Natural killer cell (primary cell): ENCODE data around the gene RPS28. TPM values are rescaled to one million over a fixed set of nuclear protein-coding genes. Genes with fewer than 3 reads are reported as not detected.

Source experiments
- ATAC-seq, 3 donors: fragments of 150-1000 bp in 2 of 3; fragments of 200-7000 bp in 1 of 3; cut with Tn5 transposase; 1 replicate in 1 of 3; 2 replicates in 2 of 3; pipeline ENCODE4 v1.10.0; 2021; ENCODE audit warnings: mild to moderate bottlenecking in 2 of 3, moderate library complexity in 2 of 3
- DNase-seq, 2 donors: peaks; one replicate each; pipeline versions ENCODE4 v3.0.0 to v3.0.0-alpha.2; 2013 to 2021; ENCODE audit warnings: mixed read lengths in 1 of 2
- H3K27ac ChIP-seq: one replicate; pipeline ENCODE4 v1.5.1; 2013; ENCODE audit warnings: mild to moderate bottlenecking, low read length
- H3K27me3 ChIP-seq: one replicate; pipeline ENCODE4 v1.6.1; 2013; ENCODE audit warnings: low read length; ENCODE audit not compliant: control insufficient read depth, insufficient read depth
- H3K36me3 ChIP-seq: one replicate; pipeline ENCODE4 v1.6.1; 2013; ENCODE audit warnings: low read length; ENCODE audit not compliant: control insufficient read depth, insufficient read depth
- H3K4me1 ChIP-seq: one replicate; pipeline ENCODE4 v1.6.1; 2013; ENCODE audit warnings: low read length; ENCODE audit not compliant: control insufficient read depth, insufficient read depth
- H3K4me3 ChIP-seq: one replicate; pipeline ENCODE4 v1.5.1; 2013; ENCODE audit warnings: low read length
- H3K9me3 ChIP-seq: one replicate; pipeline ENCODE4 v1.6.1; 2013; ENCODE audit warnings: low read length; ENCODE audit not compliant: control insufficient read depth, insufficient read depth
- H3K27ac Mint-ChIP-seq, 2 donors: one replicate each; pipeline ENCODE4 v1.8.0; 2022; ENCODE audit warnings: mild to moderate bottlenecking in 2 of 2, mixed read lengths in 2 of 2, moderate library complexity in 1 of 2
- H3K27me3 Mint-ChIP-seq, 2 donors: one replicate each; pipeline ENCODE4 v1.8.0; 2022; ENCODE audit warnings: low read depth in 2 of 2, mixed read lengths in 2 of 2
- H3K36me3 Mint-ChIP-seq: one replicate; pipeline ENCODE4 v1.8.0; 2022; ENCODE audit warnings: mixed read lengths
- H3K4me1 Mint-ChIP-seq, 2 donors: one replicate each; pipeline ENCODE4 v1.8.0; 2022; ENCODE audit warnings: mixed read lengths in 2 of 2
- H3K4me3 Mint-ChIP-seq: one replicate; pipeline ENCODE4 v1.8.0; 2022; ENCODE audit warnings: mild to moderate bottlenecking, moderate library complexity, mixed read lengths
- H3K9me3 Mint-ChIP-seq, 2 donors: one replicate each; pipeline ENCODE4 v1.8.0; 2022; ENCODE audit warnings: mixed read lengths in 2 of 2
- CTCF ChIP-seq: fragments of 200-600 bp; IDR thresholded peaks from one replicate; pipeline ENCODE4 v1.8.0; 2022; ENCODE audit warnings: antibody characterized with exemption
- WGBS: methylation state at CpG from one replicate; pipeline ENCODE4 v1.1.7; 2013; ENCODE audit warnings: missing lambda C conversion rate; ENCODE audit not compliant: insufficient coverage; 5-methylcytosine and 5-hydroxymethylcytosine counted together
- intact Hi-C: fragments of 100-400 bp; cut with micrococcal nuclease; formaldehyde crosslinking; loops from one replicate; pipeline ENCODE4 v1.14.2; 2022
- total RNA-seq, 4 donors: library from RNA; stranded (reverse); fragments of 120-200 nt in 1 of 4; gene quantifications; one replicate each; pipeline versions ENCODE4 v1.2.3 to v1.2.4, GENCODE V29; 2013 to 2022

Gene RPS28
- total RNA-seq, 3 donors from 2014 or later (not counting 1 experiment from before 2014, with no cell fraction given), result 1,133 to 1,486 (median 1,403) TPM

- no peak for DNase-seq
- Histone ChIP-seq H3K4me1 (peaks cover 13% of the 10 kb centered on the region), H3K9me3 (no peaks in the 10 kb centered on the region), H3K4me3 (no peak overlapping the region), H3K27me3 (peaks cover 6% of the 10 kb centered on the region), H3K27ac (no peak overlapping the region), H3K36me3 (no peaks in the 10 kb centered on the region)
- H3K27ac Mint-ChIP-seq, result no peak overlapping the region
- H3K36me3 Mint-ChIP-seq, result no peaks in the 10 kb centered on the region
- H3K4me3 Mint-ChIP-seq, result no peak overlapping the region
- ATAC-seq, result no peak
- H3K27me3 Mint-ChIP-seq, result no peaks in the 10 kb centered on the region
- intact Hi-C loops, result no loop called here
- peaks cover 0 to 4% of the 10 kb centered on the region in 2 donors for H3K4me1 Mint-ChIP-seq
- no peaks in the 10 kb centered on the region for H3K9me3 Mint-ChIP-seq
- 87% methylated on average over 8 of the region's 8 CpGs for WGBS
- TF ChIP-seq CTCF, result no peak
Measured at GRCh38 chr19:8331263-8331845, 10.1 kb downstream of the RPS28 start.

- ATAC-seq (no peak), DNase-seq (no peak)
- 39% methylated on average over 52 of the region's 52 CpGs for whole genome bisulfite sequencing
- no peaks in the 10 kb centered on the region for H3K36me3 Mint-ChIP-seq
- H3K27ac ChIP-seq, result no peak overlapping the region
- H3K27me3 Mint-ChIP-seq, result peaks cover 0 to 3% of the 10 kb centered on the region in 2 donors
- intact Hi-C loops, result no loop called here
- H3K4me3 ChIP-seq, result no peak overlapping the region
- peaks cover 6% of the 10 kb centered on the region for H3K27me3 ChIP-seq
- H3K4me1 ChIP-seq, result peaks cover 14% of the 10 kb centered on the region
- H3K9me3 ChIP-seq, result no peaks in the 10 kb centered on the region
- peaks cover 0 to 4% of the 10 kb centered on the region in 2 donors for H3K4me1 Mint-ChIP-seq
- H3K4me3 Mint-ChIP-seq, result peak overlapping the region; percentile 53
- H3K9me3 Mint-ChIP-seq, result no peaks in the 10 kb centered on the region
- no peaks in the 10 kb centered on the region for H3K36me3 ChIP-seq
- TF ChIP-seq CTCF, result no peak
- H3K27ac Mint-ChIP-seq, result no peak overlapping the region
Measured at GRCh38 chr19:8332976-8333766, 11.9 kb downstream of the RPS28 start.

GRCh38 chr19:8333767-8334457 is 12.6 kb downstream of the RPS28 start:
- H3K36me3 Mint-ChIP-seq, result no peaks in the 10 kb centered on the region
- H3K36me3 ChIP-seq, result no peaks in the 10 kb centered on the region
- no peak overlapping the region for H3K27ac ChIP-seq
- H3K4me3 ChIP-seq, result no peak overlapping the region
- TF ChIP-seq CTCF, result no peak
- intact Hi-C loops, result no loop called here
- H3K27me3 ChIP-seq, result peaks cover 6% of the 10 kb centered on the region
- H3K27ac Mint-ChIP-seq, result no peak overlapping the region
- peaks cover 14% of the 10 kb centered on the region for H3K4me1 ChIP-seq
- peak overlapping the region; percentile 55 for H3K4me3 Mint-ChIP-seq
- H3K27me3 Mint-ChIP-seq, result peaks cover 0 to 3% of the 10 kb centered on the region in 2 donors
- ATAC-seq, result no peak
- peaks cover 0 to 4% of the 10 kb centered on the region in 2 donors for H3K4me1 Mint-ChIP-seq
- no peak for DNase-seq
- WGBS, result 34% methylated on average over 48 of the region's 48 CpGs
- H3K9me3 ChIP-seq, result no peaks in the 10 kb centered on the region
- H3K9me3 Mint-ChIP-seq, result no peaks in the 10 kb centered on the region
